Heart left ventricle (tissue), 16 donors: ENCODE results near the gene ZER1. TPM values are rescaled to one million over a fixed set of nuclear protein-coding genes. Genes with fewer than 3 reads are reported as not detected.
A peak's percentile ranks its signal among the peaks of the same experiment; 100 is the strongest.

Experiments
- ATAC-seq, 4 donors: fragments of 200-7000 bp; cut with Tn5 transposase; one replicate each; pipeline ENCODE4 v1.9.1; 2020 to 2022; ENCODE audit warnings: moderate library complexity in 4 of 4, mild to moderate bottlenecking in 3 of 4, moderate number of reproducible peaks in 1 of 4
- DNase-seq, 5 donors: peaks; one replicate each; pipeline ENCODE4 v3.0.0-alpha.2; 2020
- H3K27ac ChIP-seq, 12 donors: fragments of 200-600 bp; sonication (generic) in 4 of 12; one replicate each; pipeline versions ENCODE4 v1.5.0 to v1.8.0; 2016 to 2022; ENCODE audit warnings: mild to moderate bottlenecking in 2 of 12
- H3K27me3 ChIP-seq, 9 donors: fragments of 200-600 bp; sonication (generic) in 2 of 9; one replicate each; pipeline versions ENCODE4 v1.5.1 to v1.8.0; 2016 to 2022; ENCODE audit warnings: mild to moderate bottlenecking in 3 of 9
- H3K36me3 ChIP-seq, 9 donors: fragments of 200-600 bp; sonication (generic) in 2 of 9; one replicate each; pipeline versions ENCODE4 v1.5.0 to v1.8.0; 2018 to 2022; ENCODE audit warnings: mild to moderate bottlenecking in 2 of 9
- H3K4me1 ChIP-seq, 12 donors: fragments of 200-600 bp; sonication (generic) in 4 of 12; one replicate each; pipeline versions ENCODE4 v1.5.0 to v1.8.0; 2016 to 2022; ENCODE audit warnings: mild to moderate bottlenecking in 3 of 12
- H3K4me3 ChIP-seq, 12 donors: fragments of 200-600 bp; sonication (generic) in 4 of 12; one replicate each; pipeline versions ENCODE4 v1.5.0 to v1.8.0; 2017 to 2022; ENCODE audit warnings: mild to moderate bottlenecking in 9 of 12, moderate library complexity in 4 of 12
- H3K9me3 ChIP-seq, 12 donors: fragments of 200-600 bp; sonication (generic) in 4 of 12; one replicate each; pipeline versions ENCODE4 v1.5.0 to v1.8.0; 2016 to 2022; ENCODE audit warnings: mild to moderate bottlenecking in 1 of 12
- POLR2A ChIP-seq, 2 donors: fragments of 450-650 bp; IDR thresholded peaks; one replicate each; pipeline ENCODE4 v1.6.1; 2017; ENCODE audit warnings: antibody characterized with exemption in 2 of 2, mild to moderate bottlenecking in 2 of 2, moderate library complexity in 2 of 2
- WGBS, 4 donors: extraction: QIAGEN DNeasy Blood & Tissue Kit in 2 of 4; methylation state at CpG; one replicate each; pipeline versions ENCODE4 v1.1.5 to v1.1.7; 2013 to 2018; 5-methylcytosine and 5-hydroxymethylcytosine counted together
- intact Hi-C, 10 donors: fragments of 100-400 bp; cut with DNase I; formaldehyde crosslinking; loops; one replicate each; pipeline versions ENCODE4 v1.11.1 to v1.14.2; 2022
- polyA plus RNA-seq, 2 donors: library from polyadenylated mRNA; stranded (reverse); fragments of 200-250 nt; gene quantifications; one replicate each; pipeline ENCODE4 v1.2.3, GENCODE V29; 2013
- total RNA-seq, 9 donors: library from RNA; depleted of rRNA in 2 of 9; stranded (reverse); fragments of >200 nt in 2 of 9; fragmentation: NEBNext Ultra II Directional in 3 of 9; extraction: Animal tissue kit (Norgen Biotek cat#: 25700) in 3 of 9; gene quantifications; one replicate each; pipeline versions ENCODE4 v1.1.0 to v1.2.4, GENCODE V29; 2016 to 2023
- TF ChIP-seq, protein P1 (sequence below), 12 donors: fragments of 200-600 bp; sonication (generic) in 4 of 12; IDR thresholded peaks; one replicate each; pipeline versions ENCODE4 v1.5.0 to v1.8.0; 2018 to 2022; ENCODE audit warnings: antibody characterized with exemption in 12 of 12, mild to moderate bottlenecking in 5 of 12
- donor health status: ischemic (EF 13 %, LVEDD 7.1; RV severe dilation, severe dysfunction).
- donor health status: healthy with polysubstance abuse.
- donor health status: DM: no; HTN: yes; CAD: no.
- donor health status: DM: no; HTN: no; CAD: no.
- donor health status: ischemic (EF 25% LVEDD 6.9; RV normal size, moderate dysfunction).
- donor health status: ischemic (EF 25% LVEDD 5.7; RV mildly dilated, moderate dysfunction).
- donor health status: healthy.
- donor health status: DM: yes; HTN: yes; CAD: no.
- donor health status: ischemic (EF 35%, LVEDD 5.7; RV mildly dilated, moderate dysfunction).
- donor health status: nonischemic (EF 11% LVEDD 7.7; RV severe dilation, severe dysfunction).
- donor health status: DM: yes; HTN: yes; CAD: no.
- donor health status: PGD.
- donor health status: ischemic (EF 29% LVEDD 5.4; RV normal size, mild dysfunction).
- donor health status: nonischemic (EF 23%, LVEDD 6.1; RV moderate dilation, normal function).

ZER1 gene
- total and polyA plus RNA-seq, 11 donors, result 32.4 to 163 (median 59.6) TPM

DNA sequence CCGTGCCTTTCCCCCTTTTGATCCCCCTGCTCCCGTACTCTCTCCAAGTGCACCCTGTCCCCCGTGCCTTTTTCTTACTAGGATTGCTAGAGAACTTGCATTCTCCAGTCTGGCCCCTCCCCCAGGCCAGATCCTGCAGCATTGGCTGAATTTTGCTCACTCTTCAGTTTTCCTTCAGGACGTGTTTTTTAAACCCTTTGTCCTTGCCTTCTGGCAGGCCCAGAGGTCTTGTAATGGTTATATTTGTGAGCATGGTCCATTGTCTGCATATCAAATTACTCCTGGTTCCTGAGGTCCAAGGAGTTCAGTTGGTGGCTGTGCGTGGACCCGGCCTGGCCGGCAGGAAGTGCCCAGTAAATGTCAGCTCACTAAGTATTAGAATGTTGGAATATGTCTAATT lies 15.9 kb upstream of the ZER1 start:
- H3K4me3 ChIP-seq, result peak overlapping the region; percentile 77 to 100 (median 95)
- ATAC-seq (peak in 2 of 4 donors; percentile 1 to 9), DNase-seq (peak in 1 of 5 donors; percentile 26)
- no peaks in the 10 kb centered on the region for H3K27me3 ChIP-seq
- H3K4me1 ChIP-seq, result peaks cover 0 to 26% (median 15%) of the 10 kb centered on the region in 12 donors
- intact Hi-C loops, result loop anchor here in 5 of 10 donors (1.0 to 5.0 kb wide), 5 partner anchors 15 to 85 kb away; partner anchors contain the start of gene PKN3 (in 2 of the 5)
- peaks cover 0 to 42% (median 29%) of the 10 kb centered on the region in 9 donors for H3K36me3 ChIP-seq
- H3K27ac ChIP-seq, result peak overlapping the region in 11 of 12 donors; percentile 79 to 92 (median 87)
- TF ChIP-seq, protein P1, sequence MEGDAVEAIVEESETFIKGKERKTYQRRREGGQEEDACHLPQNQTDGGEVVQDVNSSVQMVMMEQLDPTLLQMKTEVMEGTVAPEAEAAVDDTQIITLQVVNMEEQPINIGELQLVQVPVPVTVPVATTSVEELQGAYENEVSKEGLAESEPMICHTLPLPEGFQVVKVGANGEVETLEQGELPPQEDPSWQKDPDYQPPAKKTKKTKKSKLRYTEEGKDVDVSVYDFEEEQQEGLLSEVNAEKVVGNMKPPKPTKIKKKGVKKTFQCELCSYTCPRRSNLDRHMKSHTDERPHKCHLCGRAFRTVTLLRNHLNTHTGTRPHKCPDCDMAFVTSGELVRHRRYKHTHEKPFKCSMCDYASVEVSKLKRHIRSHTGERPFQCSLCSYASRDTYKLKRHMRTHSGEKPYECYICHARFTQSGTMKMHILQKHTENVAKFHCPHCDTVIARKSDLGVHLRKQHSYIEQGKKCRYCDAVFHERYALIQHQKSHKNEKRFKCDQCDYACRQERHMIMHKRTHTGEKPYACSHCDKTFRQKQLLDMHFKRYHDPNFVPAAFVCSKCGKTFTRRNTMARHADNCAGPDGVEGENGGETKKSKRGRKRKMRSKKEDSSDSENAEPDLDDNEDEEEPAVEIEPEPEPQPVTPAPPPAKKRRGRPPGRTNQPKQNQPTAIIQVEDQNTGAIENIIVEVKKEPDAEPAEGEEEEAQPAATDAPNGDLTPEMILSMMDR (IDR thresholded peaks at IDR 0.05), result no peak
- no peak for TF ChIP-seq POLR2A (IDR thresholded peaks at IDR 0.05)
- H3K9me3 ChIP-seq, result no peaks in the 10 kb centered on the region
- WGBS, 4 donors, result 1 to 3% (median 3%) methylated on average over 7 of the region's 7 CpGs

DNA sequence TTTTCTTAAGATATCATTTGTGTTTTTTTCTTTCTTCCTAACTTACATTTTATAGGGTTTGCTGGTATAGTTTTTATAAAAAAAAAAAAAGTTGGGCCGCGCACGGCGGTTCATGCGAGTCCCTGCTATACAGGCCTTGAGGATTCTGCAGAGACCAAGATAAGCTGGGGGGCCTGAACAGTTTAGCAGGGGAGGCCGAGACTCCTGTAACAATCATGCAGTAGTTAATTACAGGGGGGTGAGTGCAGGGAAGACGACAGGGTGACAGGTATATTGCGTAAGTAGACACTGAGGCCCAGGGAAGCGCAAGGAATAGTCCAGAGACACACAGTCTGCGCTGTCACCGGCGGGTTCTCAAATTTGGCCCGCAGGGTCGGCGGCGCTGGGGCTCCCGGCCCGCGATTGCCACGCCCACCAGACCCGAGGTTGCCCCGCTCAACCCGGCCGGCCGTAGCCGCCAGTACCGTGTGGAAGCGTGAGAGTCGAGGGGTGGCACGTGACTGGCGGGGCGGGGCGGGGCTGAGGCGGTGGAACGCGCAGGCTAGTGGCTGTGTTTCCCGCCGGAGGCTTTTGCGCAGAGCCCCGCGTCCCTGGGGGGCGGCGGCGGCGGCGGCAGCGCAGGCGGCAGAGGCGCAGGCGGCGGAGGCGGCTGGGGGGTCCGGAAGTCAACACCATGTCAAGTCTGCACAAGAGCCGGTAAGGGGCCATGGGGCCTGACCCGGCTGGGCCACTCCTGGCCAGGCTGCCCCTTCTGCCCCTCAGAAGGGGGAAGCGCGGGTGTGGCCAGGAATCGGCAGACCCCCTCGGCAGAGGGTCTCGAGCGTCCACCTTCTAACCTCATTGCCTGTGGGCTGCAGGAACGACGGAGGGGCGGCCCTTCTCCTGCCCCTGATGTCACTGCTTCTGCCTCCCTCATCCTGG lies 15.2 kb upstream of the ZER1 start, which contains the start of gene TBC1D13:
Gene TBC1D13 (plus strand): TSS at position 573 of the 921 bp plus-strand sequence. CDS start 101 bp downstream, at position 674.
- peak; percentile 91 to 93 (median 92) for DNase-seq
- H3K36me3 ChIP-seq, result peaks cover 0 to 35% (median 22%) of the 10 kb centered on the region in 9 donors
- no peaks in the 10 kb centered on the region for H3K27me3 ChIP-seq
- ATAC-seq, result peak; percentile 87 to 98 (median 98)
- WGBS, 4 donors, result 7 to 21% (median 10%) methylated on average over 23 to 64 of the region's 64 CpGs
- H3K4me1 ChIP-seq, result peaks cover 0 to 26% (median 15%) of the 10 kb centered on the region in 12 donors
- peak in 1 of 2 donors; percentile 73 for TF ChIP-seq POLR2A (IDR thresholded peaks at IDR 0.05)
- TF ChIP-seq, protein P1 (IDR thresholded peaks at IDR 0.05), result no peak
- peak within 1 kb of the TSS; percentile 77 to 100 (median 95) for H3K4me3 ChIP-seq
- peaks cover 0 to 2% (median 0%) of the 10 kb centered on the region in 12 donors for H3K9me3 ChIP-seq
- intact Hi-C loops, result loop anchor here in 5 of 10 donors (1.0 to 5.0 kb wide), 5 partner anchors 14 to 85 kb away; partner anchors contain the start of gene PKN3 (in 2 of the 5)
- peak within 1 kb of the TSS; percentile 70 to 92 (median 87) for H3K27ac ChIP-seq

DNA sequence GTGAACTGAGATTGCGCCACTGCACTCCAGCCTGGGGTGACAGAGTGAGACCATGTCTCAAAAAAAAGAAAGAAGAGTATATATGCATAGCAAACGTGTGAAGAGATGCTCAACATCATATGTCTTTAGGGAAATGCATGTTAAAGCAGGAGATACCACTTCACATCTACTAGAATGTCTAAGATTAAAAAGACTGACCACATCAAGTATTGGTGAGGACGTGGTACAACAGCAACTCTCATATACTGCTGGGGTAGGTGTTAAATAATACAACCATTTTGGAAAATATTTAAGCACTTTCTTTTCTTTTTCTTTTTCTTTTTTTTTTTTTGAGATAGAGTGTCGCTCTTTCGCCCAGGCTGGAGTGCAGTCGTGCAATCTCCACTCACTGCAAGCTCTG lies 13.7 kb upstream of the ZER1 start:
- Histone ChIP-seq H3K4me1 (peaks cover 0 to 26% (median 15%) of the 10 kb centered on the region in 12 donors), H3K27me3 (no peaks in the 10 kb centered on the region), H3K27ac (no peak overlapping the region), H3K9me3 (peaks cover 0 to 10% (median 0%) of the 10 kb centered on the region in 12 donors), H3K36me3 (peaks cover 0 to 20% (median 8%) of the 10 kb centered on the region in 9 donors), H3K4me3 (no peak overlapping the region)
- TF ChIP-seq, protein P1 (IDR thresholded peaks at IDR 0.05), result no peak
- TF ChIP-seq POLR2A (IDR thresholded peaks at IDR 0.05), result no peak
- intact Hi-C loops, result loop anchor here in 2 of 10 donors (1.0 to 5.0 kb wide), 3 partner anchors 12 to 83 kb away; partner anchors contain the start of gene PKN3 (in 1 of the 2)
- no peak for ATAC-seq
- WGBS, 4 donors, result 96 to 99% (median 97%) methylated on average over 6 of the region's 6 CpGs
- DNase-seq, result no peak

DNA sequence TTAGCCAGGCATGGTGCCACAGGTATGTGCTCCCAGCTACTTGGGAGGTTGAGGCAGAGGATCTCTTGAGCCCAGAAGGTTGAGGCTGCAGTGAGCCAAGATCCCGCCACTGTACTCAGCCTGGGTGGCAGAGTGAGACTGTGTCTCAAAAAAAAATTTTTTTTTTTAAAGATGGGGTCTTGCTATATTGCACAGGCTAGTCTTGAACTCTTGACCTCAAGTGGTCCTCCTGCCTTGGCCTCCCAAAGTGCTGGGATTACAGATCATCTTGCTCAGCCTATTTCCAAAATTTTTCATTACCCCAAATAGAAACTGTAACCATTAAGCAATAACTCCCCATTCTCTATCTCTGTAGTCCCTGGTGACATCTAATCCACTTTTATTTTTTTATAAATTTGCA lies 10.9 kb upstream of the ZER1 start:
- no peak overlapping the region for H3K4me3 ChIP-seq
- H3K36me3 ChIP-seq, result no peaks in the 10 kb centered on the region
- 89 to 100% (median 93%) methylated on average over 1 of the region's 1 CpG for WGBS, 4 donors
- no peaks in the 10 kb centered on the region for H3K27me3 ChIP-seq
- peaks cover 0 to 10% (median 0%) of the 10 kb centered on the region in 12 donors for H3K9me3 ChIP-seq
- no peak for ATAC-seq
- H3K4me1 ChIP-seq, result peaks cover 0 to 18% (median 5%) of the 10 kb centered on the region in 12 donors
- DNase-seq, result no peak
- TF ChIP-seq, protein P1 (IDR thresholded peaks at IDR 0.05), result no peak
- TF ChIP-seq POLR2A (IDR thresholded peaks at IDR 0.05), result no peak
- peak overlapping the region in 1 of 12 donors; percentile 54 for H3K27ac ChIP-seq
- intact Hi-C loops, result no loop called here
